GM12878 (cell line): ENCODE measurements around the gene SRCIN1. TPM values are rescaled to one million over a fixed set of nuclear protein-coding genes. Genes with fewer than 3 reads are reported as not detected.

Source experiments
- ATAC-seq: fragments of 200-7000 bp; cut with Tn5 transposase; 3 replicates; pipeline ENCODE4 v1.9.1; 2020; ENCODE audit warnings: mild to moderate bottlenecking, moderate library complexity
- BruUV-seq: library from RNA; stranded (reverse); fragments of 400-500 nt; replicated peaks from 2 replicates; lab custom pipeline; 2021; lab: Mats Ljungman, UMichigan
- CTCF ChIA-PET: fragments of 300-600 bp; sonication (Branson Sonifier 250); formaldehyde crosslinking; extraction: SDS; loops from one replicate; lab custom pipeline; 2021; ENCODE audit warnings: inconsistent platforms; lab: Yijun Ruan, JAX
- POLR2A ChIA-PET: fragments of 350-600 bp; formaldehyde crosslinking; extraction: SDS; loops from one replicate; lab custom pipeline; 2021; ENCODE audit warnings: inconsistent platforms; lab: Charles Lee
- RAD21 ChIA-PET: fragments of 300-600 bp; sonication (Branson Sonifier 250); formaldehyde crosslinking; loops from one replicate; lab custom pipeline; 2023; ENCODE audit warnings: antibody characterized with exemption; ENCODE audit not compliant: unreplicated experiment; lab: Charles Lee
- SMC1A ChIA-PET: fragments of 300-600 bp; sonication (Branson Sonifier 250); formaldehyde crosslinking; loops from one replicate; lab custom pipeline; 2023; ENCODE audit not compliant: unreplicated experiment, uncharacterized antibody; lab: Charles Lee
- DNase-seq: peaks from one replicate; pipeline ENCODE4 v3.0.0-alpha.2; 2011; ENCODE audit warnings: low read depth, low spot score
- FAIRE-seq: peaks from 3 replicates; lab custom pipeline; 2011; peaks lifted over from hg19 to GRCh38; lab: Jason Lieb, UNC
- H2AFZ ChIP-seq: 2 replicates; pipeline ENCODE4 v1.6.0; 2011; ENCODE audit warnings: low read depth, low read length, control low read depth; ENCODE audit not compliant: control insufficient read depth
- H3K27ac ChIP-seq: 2 replicates; pipeline ENCODE4 v1.5.1; 2011; ENCODE audit warnings: control low read depth; ENCODE audit not compliant: control insufficient read depth, insufficient read depth
- H3K27me3 ChIP-seq, 2 experiments: replicated peaks in 1 of 2; 2 replicates each; pipeline versions ENCODE4 v1.6.0 to v1.6.1; 2011; ENCODE audit warnings: low read length in 1 of 2; ENCODE audit not compliant: control insufficient read depth in 2 of 2, insufficient read depth in 2 of 2
- H3K36me3 ChIP-seq, 2 experiments: 2 replicates each; pipeline ENCODE4 v1.5.1; 2011; ENCODE audit warnings: low read length in 1 of 2; ENCODE audit not compliant: control insufficient read depth in 2 of 2, insufficient read depth in 2 of 2
- H3K4me1 ChIP-seq: 2 replicates; pipeline ENCODE4 v1.6.1; 2011; ENCODE audit warnings: mild to moderate bottlenecking, low read length, moderate library complexity, mixed read lengths; ENCODE audit not compliant: control insufficient read depth, insufficient read depth
- H3K4me2 ChIP-seq: 2 replicates; pipeline ENCODE4 v1.6.0; 2011; ENCODE audit warnings: control low read depth; ENCODE audit not compliant: control insufficient read depth, insufficient read depth
- H3K4me3 ChIP-seq: fragments of 200-600 bp; sonication (generic); 2 replicates; pipeline ENCODE4 v1.5.1; 2016
- H3K79me2 ChIP-seq: 2 replicates; pipeline ENCODE4 v1.6.0; 2011; ENCODE audit warnings: low read length; ENCODE audit not compliant: control insufficient read depth, insufficient read depth
- H3K9ac ChIP-seq: 2 replicates; pipeline ENCODE4 v1.8.0; 2011; ENCODE audit warnings: low read length, control low read depth, mixed read lengths; ENCODE audit not compliant: control insufficient read depth, insufficient read depth
- H3K9me3 ChIP-seq: replicated peaks from 3 replicates; pipeline ENCODE4 v1.5.1; 2011; ENCODE audit warnings: mild to moderate bottlenecking, low read length; ENCODE audit not compliant: control insufficient read depth, insufficient read depth
- H4K20me1 ChIP-seq: 2 replicates; pipeline ENCODE4 v1.6.0; 2011; ENCODE audit not compliant: control insufficient read depth, insufficient read depth
- ATF7 ChIP-seq: fragments of 450-650 bp; IDR thresholded peaks from 2 replicates; pipeline ENCODE4 v1.6.1; 2016; ENCODE audit warnings: low read depth, mild to moderate bottlenecking
- BRCA1 ChIP-seq: IDR thresholded peaks from 2 replicates; pipeline ENCODE4 v1.6.1; 2011; ENCODE audit warnings: low read depth, low read length, improper control_type of control experiment
- GATAD2B ChIP-seq: fragments of 450-650 bp; conservative IDR thresholded peaks from 2 replicates; pipeline ENCODE4 v1.6.1; 2017; ENCODE audit warnings: low read depth, mild to moderate bottlenecking, moderate library complexity
- NR2C2 ChIP-seq: IDR thresholded peaks from 2 replicates; pipeline ENCODE4 v1.6.1; 2011; ENCODE audit warnings: borderline replicate concordance, low read depth; ENCODE audit not compliant: control insufficient read depth, insufficient read length
- PAX5 ChIP-seq: IDR thresholded peaks from 2 replicates; pipeline ENCODE4 v1.6.1; 2011; ENCODE audit warnings: low read depth, low read length, borderline replicate concordance
- SMAD5 ChIP-seq: IDR thresholded peaks from 2 replicates; pipeline ENCODE4 v1.6.1; 2016; ENCODE audit warnings: antibody characterized with exemption, low read depth
- SP1 ChIP-seq: IDR thresholded peaks from one replicate; pipeline ENCODE4 v1.6.1; 2011; ENCODE audit warnings: low read depth, low read length
- YBX1 ChIP-seq: fragments of 450-650 bp; IDR thresholded peaks from 2 replicates; pipeline ENCODE4 v1.6.1; 2016; ENCODE audit warnings: antibody characterized with exemption
- YY1 ChIP-seq: IDR thresholded peaks from 2 replicates; pipeline ENCODE4 v1.6.1; 2011; ENCODE audit warnings: low read depth, mild to moderate bottlenecking, low read length
- WGBS: methylation state at CpG from one replicate; pipeline ENCODE4 v1.1.6; 2016; ENCODE audit warnings: low lambda C conversion rate; ENCODE audit not compliant: insufficient replicate concordance, insufficient coverage; ENCODE audit errors: missing lambda C conversion rate; 5-methylcytosine and 5-hydroxymethylcytosine counted together
- in situ Hi-C: fragments of 300-500 bp; cut with MboI; formaldehyde crosslinking; loops from 9 replicates; pipeline ENCODE4 v1.14.3; 2018; ENCODE audit warnings: mixed read lengths
- intact Hi-C: fragments of 100-400 bp; cut with micrococcal nuclease; formaldehyde crosslinking; loops from one replicate; pipeline ENCODE4 v1.14.2; 2022; ENCODE audit not compliant: unreplicated experiment
- polyA plus RNA-seq, 11 experiments: library from polyadenylated mRNA; depleted of rRNA in 4 of 11; unstranded in 6 of 11; stranded (reverse) in 5 of 11; fragments of >200 nt; fragmentation: Nextera tagmentation in 4 of 11; fragmentation: Illumina TruSeq in 1 of 11; extraction: Ambion mirVana in 4 of 11; extraction: Trizol in 1 of 11; gene quantifications; 1 replicate in 1 of 11; 2 replicates in 10 of 11; pipeline versions ENCODE4 v1.2.1 to v1.2.3, GENCODE V29; 2011 to 2016; ENCODE audit warnings: inconsistent platforms in 2 of 11, missing spikeins in 2 of 11, low read depth in 1 of 11
- total RNA-seq, 4 experiments: library from RNA; depleted of rRNA in 3 of 4; stranded (reverse); fragments of >200 nt in 3 of 4; fragmentation: Illumina TruSeq in 1 of 4; extraction: Trizol in 1 of 4; gene quantifications; 2 replicates each; pipeline versions ENCODE4 v1.2.1 to v1.2.3, GENCODE V29; 2013 to 2021
- TF ChIP-seq, protein P1 (sequence below): IDR thresholded peaks from 2 replicates; pipeline ENCODE4 v1.6.1; 2012; ENCODE audit warnings: low read length, inconsistent platforms
- TF ChIP-seq, protein P2 (sequence below): fragments of 450-650 bp; IDR thresholded peaks from 2 replicates; pipeline ENCODE4 v1.6.1; 2016; ENCODE audit warnings: mild to moderate bottlenecking

SRCIN1 gene
- total and polyA plus RNA-seq, 10 of the 15 experiments (the other 5 are each of a cell fraction or from before 2014, with no cell fraction given), result under 0.01 to 0.74 (median 0.20) TPM; not detected in 3

DNA sequence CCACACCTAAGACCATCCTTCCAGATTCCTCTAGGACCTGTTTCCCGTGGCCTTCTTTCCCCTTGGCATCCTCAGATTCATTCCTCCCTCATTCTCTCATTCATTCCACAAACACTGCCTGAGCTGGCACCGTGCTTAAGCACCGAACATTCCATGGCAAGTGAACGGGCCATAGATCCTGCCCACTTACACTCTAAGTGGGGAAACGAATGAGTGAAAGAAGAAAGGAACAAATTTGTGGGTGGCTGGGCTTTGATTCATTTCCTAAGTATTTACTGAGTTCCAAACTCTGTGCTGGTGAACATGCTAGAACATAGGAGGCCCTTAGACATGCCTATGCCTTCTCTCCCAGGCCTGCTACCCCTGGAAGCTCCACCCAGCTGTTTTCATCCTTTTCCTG, 30.0 kb downstream of the SRCIN1 start:
- in situ Hi-C loops (no loop called here), intact Hi-C loops (no loop called here)
- ChIA-PET RAD21 (no interaction called here), CTCF (interaction anchor here (0.6 to 1.0 kb wide), 3 partner anchors 17 to 92 kb away, joined by 3 read pairs; no protein-coding TSS in a partner anchor), POLR2A (no interaction called here), SMC1A (interaction anchor here (0.7 kb wide), 2 partner anchors 108 to 221 kb away, joined by 3 read pairs; no protein-coding TSS in a partner anchor)
- Histone ChIP-seq H3K9ac (no peak overlapping the region), H3K36me3 (no peaks in the 10 kb centered on the region), H3K9me3 (no peaks in the 10 kb centered on the region), H3K79me2 (no peaks in the 10 kb centered on the region), H4K20me1 (no peaks in the 10 kb centered on the region), H3K4me2 (no peak overlapping the region), H3K27ac (no peak overlapping the region), H3K4me1 (peaks cover 8% of the 10 kb centered on the region), H3K4me3 (no peak overlapping the region), H3K27me3 (peaks cover 22 to 38% of the 10 kb centered on the region in 2 experiments), H2AFZ (no peak overlapping the region)
- 39% methylated on average over 5 of the region's 5 CpGs for WGBS
- ATAC-seq (no peak), DNase-seq (no peak), FAIRE-seq (no peak)
- BruUV-seq, result no TSS peak
- TF ChIP-seq YBX1, result no peak
- no peak for TF ChIP-seq SP1
- no peak for TF ChIP-seq YY1
- TF ChIP-seq, protein P1, sequence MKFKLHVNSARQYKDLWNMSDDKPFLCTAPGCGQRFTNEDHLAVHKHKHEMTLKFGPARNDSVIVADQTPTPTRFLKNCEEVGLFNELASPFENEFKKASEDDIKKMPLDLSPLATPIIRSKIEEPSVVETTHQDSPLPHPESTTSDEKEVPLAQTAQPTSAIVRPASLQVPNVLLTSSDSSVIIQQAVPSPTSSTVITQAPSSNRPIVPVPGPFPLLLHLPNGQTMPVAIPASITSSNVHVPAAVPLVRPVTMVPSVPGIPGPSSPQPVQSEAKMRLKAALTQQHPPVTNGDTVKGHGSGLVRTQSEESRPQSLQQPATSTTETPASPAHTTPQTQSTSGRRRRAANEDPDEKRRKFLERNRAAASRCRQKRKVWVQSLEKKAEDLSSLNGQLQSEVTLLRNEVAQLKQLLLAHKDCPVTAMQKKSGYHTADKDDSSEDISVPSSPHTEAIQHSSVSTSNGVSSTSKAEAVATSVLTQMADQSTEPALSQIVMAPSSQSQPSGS, result no peak
- TF ChIP-seq ATF7, result no peak
- no peak for TF ChIP-seq NR2C2
- TF ChIP-seq SMAD5, result no peak
- TF ChIP-seq, protein P2, sequence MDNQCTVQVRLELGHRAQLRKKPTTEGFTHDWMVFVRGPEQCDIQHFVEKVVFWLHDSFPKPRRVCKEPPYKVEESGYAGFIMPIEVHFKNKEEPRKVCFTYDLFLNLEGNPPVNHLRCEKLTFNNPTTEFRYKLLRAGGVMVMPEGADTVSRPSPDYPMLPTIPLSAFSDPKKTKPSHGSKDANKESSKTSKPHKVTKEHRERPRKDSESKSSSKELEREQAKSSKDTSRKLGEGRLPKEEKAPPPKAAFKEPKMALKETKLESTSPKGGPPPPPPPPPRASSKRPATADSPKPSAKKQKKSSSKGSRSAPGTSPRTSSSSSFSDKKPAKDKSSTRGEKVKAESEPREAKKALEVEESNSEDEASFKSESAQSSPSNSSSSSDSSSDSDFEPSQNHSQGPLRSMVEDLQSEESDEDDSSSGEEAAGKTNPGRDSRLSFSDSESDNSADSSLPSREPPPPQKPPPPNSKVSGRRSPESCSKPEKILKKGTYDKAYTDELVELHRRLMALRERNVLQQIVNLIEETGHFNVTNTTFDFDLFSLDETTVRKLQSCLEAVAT, result no peak
- no peak for TF ChIP-seq BRCA1
- TF ChIP-seq PAX5, result no peak
- no peak for TF ChIP-seq GATAD2B
